ENCODE data around the gene RNPEP. TPM values are rescaled to one million over a fixed set of nuclear protein-coding genes. Genes with fewer than 3 reads are reported as not detected.
A peak's percentile ranks its signal among the peaks of the same experiment; 100 is the strongest.

Gene RNPEP
- total and polyA plus RNA-seq, 7 donors = 23.9 to 86.5 (median 38.5) TPM

DNA sequence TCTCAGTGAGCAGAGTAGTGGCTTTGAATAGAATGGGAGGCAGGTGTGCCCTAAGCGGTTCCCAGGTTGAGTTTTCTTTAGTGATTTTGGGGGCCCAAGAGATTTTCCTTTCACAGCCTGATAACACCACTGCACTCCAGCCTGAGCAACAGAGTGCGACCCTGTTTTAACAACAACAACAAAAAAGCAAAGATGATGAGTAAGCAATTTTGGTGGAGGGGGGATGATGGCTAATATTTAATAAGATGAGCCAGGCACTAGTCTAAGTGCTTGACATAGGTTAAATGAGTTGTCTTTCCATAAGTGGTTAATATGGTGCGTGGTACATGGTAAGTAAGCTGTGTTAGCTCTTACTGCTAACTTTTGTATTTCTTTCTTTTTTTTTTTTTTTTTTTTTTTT lies 2.0 kb downstream of the RNPEP start:
- intact Hi-C loops (cut with DNase I) = loop anchor here (5.0 to 10.0 kb wide), 2 partner anchors 157 to 280 kb away; partner anchors contain the start of gene IPO9
- no peak overlapping the region for H3K27ac ChIP-seq
- TF ChIP-seq, protein P1, sequence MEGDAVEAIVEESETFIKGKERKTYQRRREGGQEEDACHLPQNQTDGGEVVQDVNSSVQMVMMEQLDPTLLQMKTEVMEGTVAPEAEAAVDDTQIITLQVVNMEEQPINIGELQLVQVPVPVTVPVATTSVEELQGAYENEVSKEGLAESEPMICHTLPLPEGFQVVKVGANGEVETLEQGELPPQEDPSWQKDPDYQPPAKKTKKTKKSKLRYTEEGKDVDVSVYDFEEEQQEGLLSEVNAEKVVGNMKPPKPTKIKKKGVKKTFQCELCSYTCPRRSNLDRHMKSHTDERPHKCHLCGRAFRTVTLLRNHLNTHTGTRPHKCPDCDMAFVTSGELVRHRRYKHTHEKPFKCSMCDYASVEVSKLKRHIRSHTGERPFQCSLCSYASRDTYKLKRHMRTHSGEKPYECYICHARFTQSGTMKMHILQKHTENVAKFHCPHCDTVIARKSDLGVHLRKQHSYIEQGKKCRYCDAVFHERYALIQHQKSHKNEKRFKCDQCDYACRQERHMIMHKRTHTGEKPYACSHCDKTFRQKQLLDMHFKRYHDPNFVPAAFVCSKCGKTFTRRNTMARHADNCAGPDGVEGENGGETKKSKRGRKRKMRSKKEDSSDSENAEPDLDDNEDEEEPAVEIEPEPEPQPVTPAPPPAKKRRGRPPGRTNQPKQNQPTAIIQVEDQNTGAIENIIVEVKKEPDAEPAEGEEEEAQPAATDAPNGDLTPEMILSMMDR (IDR thresholded peaks at IDR 0.05) = no peak
- no peak for TF ChIP-seq EP300 (IDR thresholded peaks at IDR 0.05)
- no peak for TF ChIP-seq POLR2AphosphoS5 (IDR thresholded peaks at IDR 0.05)
- TF ChIP-seq POLR2A (IDR thresholded peaks at IDR 0.05) = no peak
- no peak overlapping the region for H3K4me3 ChIP-seq
- no peak for DNase-seq
- H3K9me3 ChIP-seq = no peaks in the 10 kb centered on the region
- H3K27me3 ChIP-seq = no peaks in the 10 kb centered on the region
- peaks cover 0 to 18% (median 15%) of the 10 kb centered on the region in 4 donors for H3K4me1 ChIP-seq
- peaks cover 5 to 11% (median 8%) of the 10 kb centered on the region in 4 donors for H3K36me3 ChIP-seq
- 97 to 99% methylated on average over 3 of the region's 3 CpGs for WGBS, 2 donors

DNA sequence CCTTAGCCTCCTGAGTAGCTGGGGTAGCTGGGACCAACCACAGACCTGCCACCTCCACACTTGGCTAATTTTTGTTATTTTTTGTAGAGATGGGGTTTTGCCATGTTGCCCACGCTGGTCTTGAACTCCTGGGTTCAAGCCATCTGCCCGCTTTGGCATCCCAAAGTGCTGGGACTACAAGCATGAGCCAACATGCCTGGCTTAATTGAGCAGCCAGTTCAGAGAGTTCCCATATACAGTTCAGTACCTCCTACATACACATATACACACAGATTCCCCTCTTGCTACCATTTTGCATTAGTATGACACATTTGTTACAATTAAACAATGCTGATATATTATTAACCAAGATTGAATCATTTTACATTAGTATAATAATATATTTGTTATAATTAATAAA lies 2.9 kb downstream of the RNPEP start:
- no peaks in the 10 kb centered on the region for H3K9me3 ChIP-seq
- intact Hi-C loops (cut with DNase I) = loop anchor here (10.0 kb wide), 1 partner anchor 281 kb away; no protein-coding TSS in a partner anchor
- H3K4me1 ChIP-seq = peaks cover 0 to 18% (median 15%) of the 10 kb centered on the region in 4 donors
- DNase-seq = no peak
- no peaks in the 10 kb centered on the region for H3K27me3 ChIP-seq
- TF ChIP-seq, protein P1 (IDR thresholded peaks at IDR 0.05) = no peak
- no peak for TF ChIP-seq EP300 (IDR thresholded peaks at IDR 0.05)
- TF ChIP-seq POLR2A (IDR thresholded peaks at IDR 0.05) = no peak
- TF ChIP-seq POLR2AphosphoS5 (IDR thresholded peaks at IDR 0.05) = no peak
- no peak overlapping the region for H3K4me3 ChIP-seq
- WGBS, 2 donors = 74 to 97% methylated on average over 2 of the region's 2 CpGs
- no peak overlapping the region for H3K27ac ChIP-seq
- peaks cover 11 to 20% (median 16%) of the 10 kb centered on the region in 4 donors for H3K36me3 ChIP-seq

DNA sequence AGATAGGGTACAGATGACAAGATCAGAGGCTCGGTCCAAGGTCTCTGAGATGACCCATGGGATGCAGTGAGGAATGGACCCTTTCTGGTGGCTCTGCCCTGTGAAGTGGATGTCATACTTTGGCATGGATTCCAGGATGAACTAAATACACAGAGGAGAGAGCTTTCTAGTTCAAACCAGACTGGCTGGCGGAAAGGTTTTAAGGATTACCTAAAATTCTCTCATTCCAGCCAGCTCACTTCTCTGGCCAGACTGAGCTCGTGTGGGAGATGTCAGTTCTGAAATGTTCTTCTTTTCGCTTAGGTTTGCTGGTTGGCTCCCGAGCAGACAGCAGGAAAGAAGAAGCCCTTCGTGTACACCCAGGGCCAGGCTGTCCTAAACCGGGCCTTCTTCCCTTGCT lies 6.2 kb downstream of the RNPEP start:
- WGBS, 2 donors = 78 to 91% methylated on average over 7 of the region's 7 CpGs
- Histone ChIP-seq H3K27me3 (no peaks in the 10 kb centered on the region), H3K4me3 (no peak overlapping the region), H3K4me1 (peaks cover 0 to 9% (median 5%) of the 10 kb centered on the region in 4 donors), H3K27ac (no peak overlapping the region), H3K9me3 (no peaks in the 10 kb centered on the region), H3K36me3 (peaks cover 15 to 53% (median 40%) of the 10 kb centered on the region in 4 donors)
- intact Hi-C loops (cut with DNase I) = loop anchor here (10.0 kb wide), 1 partner anchor 284 kb away; no protein-coding TSS in a partner anchor
- TF ChIP-seq EP300 (IDR thresholded peaks at IDR 0.05) = no peak
- TF ChIP-seq, protein P1 (IDR thresholded peaks at IDR 0.05) = no peak
- no peak for TF ChIP-seq POLR2AphosphoS5 (IDR thresholded peaks at IDR 0.05)
- TF ChIP-seq POLR2A (IDR thresholded peaks at IDR 0.05) = no peak
- no peak for DNase-seq

DNA sequence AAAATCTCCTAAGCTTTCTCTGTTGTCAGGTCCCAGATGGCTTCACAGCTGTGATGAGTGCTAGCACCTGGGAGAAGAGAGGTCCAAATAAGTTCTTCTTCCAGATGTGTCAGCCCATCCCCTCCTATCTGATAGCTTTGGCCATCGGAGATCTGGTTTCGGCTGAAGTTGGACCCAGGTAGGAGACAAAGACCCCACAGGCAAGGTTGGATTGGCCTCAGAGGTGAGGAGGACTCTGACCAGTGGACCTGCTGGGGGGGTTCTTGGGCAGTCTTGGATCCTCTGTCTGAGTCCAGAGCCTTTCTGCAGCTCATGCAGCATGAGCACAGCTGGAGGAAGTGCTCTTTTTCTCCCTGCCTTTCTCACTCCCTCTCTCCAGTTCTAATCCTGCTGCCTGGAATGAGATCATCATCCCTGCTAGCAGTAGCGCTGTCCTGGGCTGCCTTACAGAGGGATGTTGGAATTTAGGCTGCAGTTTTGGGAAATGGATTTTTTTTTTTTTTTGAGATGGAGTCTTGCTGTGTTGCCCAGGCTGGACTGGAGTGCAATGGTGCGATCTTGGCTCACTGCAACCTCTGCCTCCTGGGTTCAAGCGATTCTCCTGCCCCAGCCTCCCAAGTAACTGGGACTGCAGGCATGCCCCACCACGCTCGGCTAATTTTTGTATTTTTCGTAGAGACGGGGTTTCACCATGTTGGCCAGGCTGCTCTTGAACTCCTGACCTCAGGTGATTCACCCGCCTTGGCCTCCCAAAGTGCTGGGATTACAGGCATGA lies 7.1 kb downstream of the RNPEP start:
- Histone ChIP-seq H3K27me3 (no peaks in the 10 kb centered on the region), H3K36me3 (peaks cover 15 to 62% (median 40%) of the 10 kb centered on the region in 4 donors), H3K27ac (no peak overlapping the region), H3K4me1 (no peaks in the 10 kb centered on the region), H3K4me3 (no peak overlapping the region), H3K9me3 (no peaks in the 10 kb centered on the region)
- TF ChIP-seq EP300 (IDR thresholded peaks at IDR 0.05) (no peak), POLR2A (IDR thresholded peaks at IDR 0.05) (no peak), POLR2AphosphoS5 (IDR thresholded peaks at IDR 0.05) (no peak)
- TF ChIP-seq, protein P1 (IDR thresholded peaks at IDR 0.05) = no peak
- intact Hi-C loops (cut with DNase I) = loop anchor here (10.0 kb wide), 1 partner anchor 285 kb away; no protein-coding TSS in a partner anchor
- WGBS, 2 donors = 95 to 97% methylated on average over 10 of the region's 10 CpGs
- DNase-seq = peak; percentile 27

Measured in sigmoid colon (tissue), 7 donors.